Cardiac muscle cell (in vitro differentiated cells and primary cell): ENCODE data around the gene PYM1. TPM values are rescaled to one million over a fixed set of nuclear protein-coding genes. Genes with fewer than 3 reads are reported as not detected.

Source experiments
- DNase-seq, 2 donors: peaks; one replicate each; pipeline versions ENCODE4 v3.0.0 to v3.0.0-alpha.2; 2010 to 2017; ENCODE audit warnings: low read depth in 1 of 2, low spot score in 1 of 2
- H3K27ac ChIP-seq: fragments of 200-600 bp; sonication (generic); 2 replicates; pipeline ENCODE4 v1.5.1; 2016
- H3K27me3 ChIP-seq: fragments of 200-600 bp; sonication (generic); 2 replicates; pipeline ENCODE4 v1.6.0; 2016; ENCODE audit warnings: control low read depth
- H3K36me3 ChIP-seq: fragments of 200-600 bp; sonication (generic); 2 replicates; pipeline ENCODE4 v1.5.1; 2016; ENCODE audit warnings: control low read depth
- H3K4me1 ChIP-seq: fragments of 200-600 bp; sonication (generic); 2 replicates; pipeline ENCODE4 v1.8.1; 2017; ENCODE audit warnings: low read depth, mild to moderate bottlenecking, mixed run types
- H3K4me3 ChIP-seq: fragments of 200-600 bp; sonication (generic); 2 replicates; pipeline ENCODE4 v1.5.1; 2016; ENCODE audit warnings: mild to moderate bottlenecking
- H3K9me3 ChIP-seq: fragments of 200-600 bp; sonication (generic); 2 replicates; pipeline ENCODE4 v1.5.1; 2017; ENCODE audit warnings: low read depth, mild to moderate bottlenecking, control low read depth
- CTCF ChIP-seq: IDR thresholded peaks from 2 replicates; pipeline ENCODE4 v1.5.1; 2012; ENCODE audit warnings: low read depth, mild to moderate bottlenecking, low read length
- polyA plus RNA-seq: library from polyadenylated mRNA; unstranded; fragments of >200 nt; fragmentation: Nextera tagmentation; extraction: Ambion mirVana; gene quantifications from 2 replicates; pipeline ENCODE4 v1.2.1, GENCODE V29; 2016
- total RNA-seq: library from RNA; depleted of rRNA; stranded (reverse); fragments of >200 nt; gene quantifications from 2 replicates; pipeline ENCODE4 v1.2.3, GENCODE V29; 2016

PYM1 gene
- total and polyA plus RNA-seq, 2 experiments from 2014 or later: 55.3 to 82.9 TPM

- peak in 1 of 2 donors; percentile 45 for DNase-seq
- Histone ChIP-seq H3K4me3 (no peak overlapping the region), H3K36me3 (no peaks in the 10 kb centered on the region), H3K27ac (peak overlapping the region; percentile 97), H3K9me3 (no peaks in the 10 kb centered on the region), H3K27me3 (no peaks in the 10 kb centered on the region), H3K4me1 (peaks cover 10% of the 10 kb centered on the region)
- TF ChIP-seq CTCF: no peak
These were observed 44.3 kb upstream of the PYM1 start for GRCh38 chr12:55972042-55972441.

- Histone ChIP-seq H3K9me3 (no peaks in the 10 kb centered on the region), H3K36me3 (no peaks in the 10 kb centered on the region), H3K4me1 (peaks cover 11% of the 10 kb centered on the region), H3K27me3 (no peaks in the 10 kb centered on the region), H3K27ac (no peak overlapping the region), H3K4me3 (no peak overlapping the region)
- peak in 1 of 2 donors; percentile 48 for DNase-seq
- TF ChIP-seq CTCF: no peak
These were observed 43.1 kb upstream of the PYM1 start for GRCh38 chr12:55970775-55971174.

GRCh38 chr12:55969356-55969755 lies 41.7 kb upstream of the PYM1 start:
- Histone ChIP-seq H3K4me3 (no peak overlapping the region), H3K27ac (no peak overlapping the region), H3K36me3 (no peaks in the 10 kb centered on the region), H3K27me3 (no peaks in the 10 kb centered on the region), H3K9me3 (no peaks in the 10 kb centered on the region), H3K4me1 (peaks cover 11% of the 10 kb centered on the region)
- no peak for DNase-seq
- TF ChIP-seq CTCF: no peak

GRCh38 chr12:55966408-55967281 lies 39.0 kb upstream of the PYM1 start, which contains the start of gene CDK2:
Gene CDK2, plus strand, starts transcription at chr12:55966830. Its CDS starts 179 bp downstream, at chr12:55967009.
- H3K27ac ChIP-seq: peak within 1 kb of the TSS; percentile 74
- peak; percentile 81 to 95 for DNase-seq
- peaks cover 11% of the 10 kb centered on the region for H3K4me1 ChIP-seq
- H3K36me3 ChIP-seq: no peaks in the 10 kb centered on the region
- H3K4me3 ChIP-seq: peak within 1 kb of the TSS; percentile 67
- no peak for TF ChIP-seq CTCF
- no peaks in the 10 kb centered on the region for H3K27me3 ChIP-seq
- no peaks in the 10 kb centered on the region for H3K9me3 ChIP-seq

GRCh38 chr12:55965941-55966407 lies 38.3 kb upstream of the PYM1 start, which contains the start of gene PMEL:
Gene PMEL, minus strand, starts transcription at chr12:55966042. Its CDS starts 31 bp downstream, at chr12:55966011.
- no peak for TF ChIP-seq CTCF
- Histone ChIP-seq H3K9me3 (no peaks in the 10 kb centered on the region), H3K4me3 (peak within 1 kb of the TSS; percentile 67), H3K27ac (peak within 1 kb of the TSS; percentile 74), H3K4me1 (peaks cover 11% of the 10 kb centered on the region), H3K36me3 (no peaks in the 10 kb centered on the region), H3K27me3 (no peaks in the 10 kb centered on the region)
- peak in 1 of 2 donors; percentile 11 for DNase-seq
